BE2C (cell line): ENCODE results near the gene CTSE.

Experiments
- DNase-seq: peaks from one replicate; pipeline ENCODE4 v3.0.0-alpha.2; 2020
- H3K27me3 ChIP-seq: fragments of 250-450 bp; sonication (Bioruptor Pico); 2 replicates; pipeline ENCODE4 v1.5.1; 2020; ENCODE audit warnings: mild to moderate bottlenecking
- H3K36me3 ChIP-seq: fragments of 250-450 bp; sonication (Bioruptor Pico); 2 replicates; pipeline ENCODE4 v1.5.1; 2020; ENCODE audit warnings: mild to moderate bottlenecking
- H3K4me1 ChIP-seq: fragments of 250-450 bp; sonication (Bioruptor Pico); 2 replicates; pipeline ENCODE4 v1.5.1; 2020
- H3K4me3 ChIP-seq: 2 replicates; pipeline ENCODE4 v1.5.1; 2011; ENCODE audit warnings: low read depth, low read length
- H3K9me3 ChIP-seq: fragments of 250-450 bp; sonication (Bioruptor Pico); 2 replicates; pipeline ENCODE4 v1.5.1; 2020
- CTCF ChIP-seq: IDR thresholded peaks from 2 replicates; pipeline ENCODE4 v1.5.1; 2012; ENCODE audit warnings: mild to moderate bottlenecking, low read depth, low read length

The CTSE gene

GRCh38 chr1:205980237-205980870 lies 43.3 kb downstream of the CTSE start:
- no peaks in the 10 kb centered on the region for H3K9me3 ChIP-seq
- H3K27me3 ChIP-seq = no peaks in the 10 kb centered on the region
- no peaks in the 10 kb centered on the region for H3K36me3 ChIP-seq
- no peak for DNase-seq
- TF ChIP-seq CTCF = no peak
- H3K4me1 ChIP-seq = peaks cover 10% of the 10 kb centered on the region
- no peak overlapping the region for H3K4me3 ChIP-seq

- no peaks in the 10 kb centered on the region for H3K36me3 ChIP-seq
- TF ChIP-seq CTCF = no peak
Measured at GRCh38 chr1:205979301-205979700, 44.4 kb downstream of the CTSE start.

GRCh38 chr1:205978676-205979075 lies 45.0 kb downstream of the CTSE start:
- no peak for DNase-seq
- H3K36me3 ChIP-seq = no peaks in the 10 kb centered on the region
- peaks cover 10% of the 10 kb centered on the region for H3K4me1 ChIP-seq
- TF ChIP-seq CTCF = no peak
- no peaks in the 10 kb centered on the region for H3K27me3 ChIP-seq
- H3K4me3 ChIP-seq = no peak overlapping the region
- no peaks in the 10 kb centered on the region for H3K9me3 ChIP-seq

More at GRCh38 chr1:205979301-205979700, 44.4 kb downstream of the CTSE start:
- H3K4me3 ChIP-seq = no peak overlapping the region
- H3K4me1 ChIP-seq = peaks cover 10% of the 10 kb centered on the region
- DNase-seq = no peak
- H3K27me3 ChIP-seq = no peaks in the 10 kb centered on the region
- no peaks in the 10 kb centered on the region for H3K9me3 ChIP-seq

- H3K36me3 ChIP-seq = no peaks in the 10 kb centered on the region
Measured at GRCh38 chr1:205977402-205978014, 46.2 kb downstream of the CTSE start.

GRCh38 chr1:205976708-205977401 lies 46.8 kb downstream of the CTSE start:
- Histone ChIP-seq H3K36me3 (no peaks in the 10 kb centered on the region), H3K9me3 (no peaks in the 10 kb centered on the region), H3K4me1 (peaks cover 10% of the 10 kb centered on the region), H3K27me3 (no peaks in the 10 kb centered on the region), H3K4me3 (no peak overlapping the region)
- TF ChIP-seq CTCF = 0 out of 2 replicates have a peak, but pooled peaks have one; percentile 11
- DNase-seq = peak; percentile 68

More at GRCh38 chr1:205977402-205978014, 46.2 kb downstream of the CTSE start:
- peak; percentile 85 for DNase-seq
- Histone ChIP-seq H3K4me3 (no peak overlapping the region), H3K27me3 (no peaks in the 10 kb centered on the region), H3K4me1 (peaks cover 10% of the 10 kb centered on the region), H3K9me3 (no peaks in the 10 kb centered on the region)
- TF ChIP-seq CTCF = peak; percentile 99

- TF ChIP-seq CTCF = no peak
- Histone ChIP-seq H3K4me3 (no peak overlapping the region), H3K27me3 (no peaks in the 10 kb centered on the region), H3K9me3 (no peaks in the 10 kb centered on the region), H3K36me3 (no peaks in the 10 kb centered on the region), H3K4me1 (peaks cover 10% of the 10 kb centered on the region)
- DNase-seq = no peak
Measured at GRCh38 chr1:205976036-205976435, 47.7 kb downstream of the CTSE start.
